ENCODE results near the gene RYR1.
"Not testable (repeated sequence)": the region's sequence is repeated elsewhere in the genome, so short reads cannot be mapped to it uniquely, and the experiment has no call there.

Gene RYR1

GRCh38 chr19:38619361-38620174, 186.1 kb downstream of the RYR1 start:
- DNase-seq = no peak

GRCh38 chr19:38624822-38625221, 191.3 kb downstream of the RYR1 start:
- no peak for DNase-seq

- DNase-seq = no peak
These were observed 192.9 kb downstream of the RYR1 start for GRCh38 chr19:38626401-38626800.

GRCh38 chr19:38629568-38629967, 196.1 kb downstream of the RYR1 start:
- DNase-seq = no peak

GRCh38 chr19:38631301-38631700, 197.8 kb downstream of the RYR1 start:
- DNase-seq = not testable (repeated sequence)

GRCh38 chr19:38631811-38632475, 198.5 kb downstream of the RYR1 start:
- not testable (repeated sequence) for DNase-seq

GRCh38 chr19:38632476-38633213, 199.2 kb downstream of the RYR1 start:
- DNase-seq = no peak

GRCh38 chr19:38634757-38635482, 201.4 kb downstream of the RYR1 start:
- DNase-seq = peak; percentile 64

- DNase-seq = no peak
These were observed 202.2 kb downstream of the RYR1 start for GRCh38 chr19:38635483-38636399.

Measured in fibroblast of skin of scalp (primary cell).